ENCODE data around the gene SPN.

DNA sequence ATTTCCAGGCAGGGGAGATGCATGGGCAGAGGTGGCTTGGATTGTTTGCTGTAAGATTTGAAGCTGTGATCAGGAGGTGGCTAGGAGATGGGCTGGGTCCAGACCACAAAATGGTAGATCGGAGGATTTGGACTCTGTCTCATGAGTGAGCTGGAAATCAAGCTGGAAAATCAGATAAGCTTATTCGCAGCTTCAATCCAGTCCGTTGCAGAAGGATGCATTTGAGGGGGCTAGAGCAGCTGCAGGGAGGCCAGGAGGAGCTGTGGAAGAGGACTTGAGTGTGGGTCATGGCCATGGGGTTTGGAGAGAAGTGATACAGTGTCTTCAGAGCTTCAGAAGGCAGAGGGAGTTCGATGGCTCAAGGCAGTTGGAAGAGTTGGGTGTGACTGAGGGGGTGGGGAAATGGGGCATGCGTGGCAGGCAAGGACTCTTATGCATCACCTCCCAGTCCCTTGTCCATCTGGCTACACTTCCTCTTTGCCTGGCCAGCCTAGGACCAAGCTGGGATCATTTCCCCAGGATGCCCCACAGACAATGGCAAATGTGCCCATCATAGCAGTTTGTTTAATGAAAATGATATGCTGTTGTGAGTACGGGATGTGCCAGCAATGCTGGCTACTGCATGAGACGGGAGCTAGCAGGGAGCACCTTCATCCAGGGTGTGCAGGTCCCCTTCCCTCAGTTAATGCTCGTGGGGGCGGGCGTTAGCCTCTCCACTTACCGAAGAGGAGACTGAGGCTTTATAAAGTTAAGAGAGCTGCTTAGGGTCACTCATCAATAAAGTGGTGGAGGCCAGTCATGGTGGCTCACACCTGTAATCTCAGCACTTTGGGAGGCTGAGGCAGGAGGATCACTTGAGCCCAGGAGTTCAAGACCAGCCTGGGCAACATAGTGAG, 36.5 kb downstream of the SPN start:
- TF ChIP-seq EZH2 (IDR thresholded peaks at IDR 0.05; ENCODE audit: insufficient read depth, poor library complexity, severe bottlenecking) (no peak), EZH2phosphoT487 (IDR thresholded peaks at IDR 0.05; ENCODE audit: insufficient read depth, low read depth) (no peak)
